HS-5 (cell line): ENCODE results near the gene CISD2.
"Not testable (repeated sequence)": the region's sequence is repeated elsewhere in the genome, so short reads cannot be mapped to it uniquely, and the experiment has no call there.

Experiments
- DNase-seq: peaks from one replicate; pipeline ENCODE4 v3.0.0-alpha.2; 2012; ENCODE audit warnings: low read depth

The CISD2 gene

GRCh38 chr4:102868781-102869568 lies at the start of gene CISD2:
CISD2 (plus strand) TSS chr4:102868992; CDS start chr4:102869085, 93 bp downstream.
- peak; percentile 76 for DNase-seq

GRCh38 chr4:102819100-102819499 lies 49.7 kb upstream of the CISD2 start:
- not testable (repeated sequence) for DNase-seq

- no peak for DNase-seq
These were observed 49.0 kb upstream of the CISD2 start for GRCh38 chr4:102819588-102820365.

GRCh38 chr4:102823464-102823863 lies 45.3 kb upstream of the CISD2 start:
- no peak for DNase-seq

- DNase-seq: no peak
These were observed 44.9 kb upstream of the CISD2 start for GRCh38 chr4:102823897-102824296.

GRCh38 chr4:102824398-102824797 lies 44.4 kb upstream of the CISD2 start:
- DNase-seq: no peak

GRCh38 chr4:102825261-102826091 lies 43.3 kb upstream of the CISD2 start:
- peak; percentile 60 for DNase-seq

- DNase-seq: no peak
These were observed 42.5 kb upstream of the CISD2 start for GRCh38 chr4:102826105-102826889.

- DNase-seq: peak; percentile 67
These were observed 41.7 kb upstream of the CISD2 start, which contains the start of gene UBE2D3 for GRCh38 chr4:102826890-102827673. UBE2D3 (minus strand) TSS chr4:102827551; CDS start chr4:102826508, 1,043 bp downstream.

- DNase-seq: peak; percentile 98
These were observed 40.9 kb upstream of the CISD2 start for GRCh38 chr4:102827674-102828496.

GRCh38 chr4:102828497-102828808 lies 40.3 kb upstream of the CISD2 start:
- DNase-seq: no peak

- DNase-seq: no peak
These were observed 39.0 kb upstream of the CISD2 start for GRCh38 chr4:102829803-102830202.

GRCh38 chr4:102832105-102832504 lies 36.7 kb upstream of the CISD2 start:
- DNase-seq: no peak

- no peak for DNase-seq
These were observed 36.1 kb upstream of the CISD2 start for GRCh38 chr4:102832667-102833066.

- no peak for DNase-seq
These were observed 32.2 kb upstream of the CISD2 start for GRCh38 chr4:102836596-102836995.

GRCh38 chr4:102842367-102842766 lies 26.4 kb upstream of the CISD2 start:
- DNase-seq: no peak

- DNase-seq: no peak
These were observed 25.5 kb upstream of the CISD2 start for GRCh38 chr4:102843273-102843672.

GRCh38 chr4:102843938-102844337 lies 24.9 kb upstream of the CISD2 start:
- DNase-seq: no peak

- no peak for DNase-seq
These were observed 21.1 kb upstream of the CISD2 start for GRCh38 chr4:102847687-102848086.

- no peak for DNase-seq
These were observed 19.1 kb upstream of the CISD2 start for GRCh38 chr4:102849579-102850104.
